Heart right ventricle (tissue), 16 donors: Measurements from ENCODE around the gene LMNTD2. TPM values are rescaled to one million over a fixed set of nuclear protein-coding genes. Genes with fewer than 3 reads are reported as not detected.

ENCODE experiments used
- ATAC-seq, 8 donors: fragments of 200-7000 bp; cut with Tn5 transposase; one replicate each; pipeline ENCODE4 v1.9.1; 2020; ENCODE audit warnings: mild to moderate bottlenecking in 8 of 8, moderate library complexity in 8 of 8, moderate number of reproducible peaks in 1 of 8
- DNase-seq, 2 donors: peaks; one replicate each; pipeline ENCODE4 v3.0.0-alpha.2; 2020
- H3K27ac ChIP-seq, 10 donors: fragments of 200-600 bp; sonication (generic) in 2 of 10; one replicate each; pipeline versions ENCODE4 v1.5.0 to v1.8.0; 2020 to 2022; ENCODE audit warnings: mild to moderate bottlenecking in 3 of 10
- H3K27me3 ChIP-seq, 7 donors: fragments of 200-600 bp; one replicate each; pipeline ENCODE4 v1.8.0; 2021 to 2022; ENCODE audit warnings: mild to moderate bottlenecking in 2 of 7
- H3K36me3 ChIP-seq, 9 donors: fragments of 200-600 bp; sonication (generic) in 1 of 9; one replicate each; pipeline versions ENCODE4 v1.5.0 to v1.8.0; 2020 to 2022; ENCODE audit warnings: mild to moderate bottlenecking in 2 of 9
- H3K4me1 ChIP-seq, 9 donors: fragments of 200-600 bp; sonication (generic) in 1 of 9; one replicate each; pipeline versions ENCODE4 v1.5.0 to v1.8.0; 2020 to 2022; ENCODE audit warnings: mild to moderate bottlenecking in 4 of 9
- H3K4me3 ChIP-seq, 10 donors: fragments of 200-600 bp; sonication (generic) in 2 of 10; one replicate each; pipeline versions ENCODE4 v1.5.0 to v1.8.0; 2020 to 2022; ENCODE audit warnings: mild to moderate bottlenecking in 7 of 10, moderate library complexity in 2 of 10
- H3K9me3 ChIP-seq, 11 donors: fragments of 200-600 bp in 10 of 11; sonication (generic) in 2 of 11; one replicate each; pipeline versions ENCODE4 v1.5.0 to v1.8.0; 2013 to 2022; ENCODE audit warnings: mild to moderate bottlenecking in 2 of 11, control low read depth in 1 of 11, moderate library complexity in 1 of 11
- CTCF ChIP-seq, 9 donors: fragments of 200-600 bp; sonication (generic) in 2 of 9; IDR thresholded peaks; one replicate each; pipeline versions ENCODE4 v1.5.0 to v1.8.0; 2021 to 2022; ENCODE audit warnings: antibody characterized with exemption in 9 of 9, mild to moderate bottlenecking in 5 of 9, moderate library complexity in 1 of 9
- WGBS, 2 donors: extraction: QIAGEN DNeasy Blood & Tissue Kit; methylation state at CpG; one replicate each; pipeline ENCODE4 v1.1.7; 2013; ENCODE audit warnings: inconsistent platforms in 1 of 2; 5-methylcytosine and 5-hydroxymethylcytosine counted together
- intact Hi-C, 10 donors: fragments of 100-400 bp; cut with DNase I; formaldehyde crosslinking; loops; one replicate each; pipeline versions ENCODE4 v1.11.1 to v1.14.2; 2022
- long read RNA-seq, 3 donors: library from polyadenylated mRNA; unstranded; transcript quantifications; one replicate each; pipeline ENCODE4 v2.0.0, GENCODE V29; 2020 to 2021
- polyA plus RNA-seq, 2 donors: library from polyadenylated mRNA; stranded (reverse); fragments of 200-250 nt; gene quantifications; one replicate each; pipeline ENCODE4 v1.2.3, GENCODE V29; 2013
- total RNA-seq, 10 donors: library from RNA; stranded (reverse); fragmentation: NEBNext Ultra II Directional in 3 of 10; extraction: Animal tissue kit (Norgen Biotek cat#: 25700) in 3 of 10; gene quantifications; one replicate each; pipeline versions ENCODE4 v1.2.1 to v1.2.4, GENCODE V29; 2021 to 2023
- donor health status: Arrhythmogenic right ventricular cardiomyopathy.
- donor health status: ischemic (EF 13 %, LVEDD 7.1; RV severe dilation, severe dysfunction).
- donor health status: healthy with polysubstance abuse.
- donor health status: DM: no; HTN: yes; CAD: no.
- donor health status: DM: no; HTN: no; CAD: no.
- donor health status: ischemic (EF 25% LVEDD 6.9; RV normal size, moderate dysfunction).
- donor health status: ischemic (EF 25% LVEDD 5.7; RV mildly dilated, moderate dysfunction).
- donor health status: healthy.
- donor health status: DM: yes; HTN: yes; CAD: no.
- donor health status: Ischemic cardiomyopathy.
- donor health status: ischemic (EF 35%, LVEDD 5.7; RV mildly dilated, moderate dysfunction).
- donor health status: nonischemic (EF 11% LVEDD 7.7; RV severe dilation, severe dysfunction).
- donor health status: DM: yes; HTN: yes; CAD: no.
- donor health status: PGD.
- donor health status: ischemic (EF 29% LVEDD 5.4; RV normal size, mild dysfunction).
- donor health status: nonischemic (EF 23%, LVEDD 6.1; RV moderate dilation, normal function).

Gene LMNTD2
- total RNA-seq (under 1 TPM in 8 of 10 donors, not detected in 2; 0.30 to 0.72 (median 0.45) TPM), polyA plus RNA-seq (1 to 10 TPM in 1 of 2 donors, under 1 TPM in 1; 0.41 to 1.4 TPM)
- long read RNA-seq, donor 1, result 0 reads
- long read RNA-seq, donor 2, partial matches to known transcripts, result 3 of 4 reads
- long read RNA-seq, donor 2, other reads (novel, unspliced or antisense), result 1 of 4 reads
- long read RNA-seq, donor 3, result 0 reads

DNA sequence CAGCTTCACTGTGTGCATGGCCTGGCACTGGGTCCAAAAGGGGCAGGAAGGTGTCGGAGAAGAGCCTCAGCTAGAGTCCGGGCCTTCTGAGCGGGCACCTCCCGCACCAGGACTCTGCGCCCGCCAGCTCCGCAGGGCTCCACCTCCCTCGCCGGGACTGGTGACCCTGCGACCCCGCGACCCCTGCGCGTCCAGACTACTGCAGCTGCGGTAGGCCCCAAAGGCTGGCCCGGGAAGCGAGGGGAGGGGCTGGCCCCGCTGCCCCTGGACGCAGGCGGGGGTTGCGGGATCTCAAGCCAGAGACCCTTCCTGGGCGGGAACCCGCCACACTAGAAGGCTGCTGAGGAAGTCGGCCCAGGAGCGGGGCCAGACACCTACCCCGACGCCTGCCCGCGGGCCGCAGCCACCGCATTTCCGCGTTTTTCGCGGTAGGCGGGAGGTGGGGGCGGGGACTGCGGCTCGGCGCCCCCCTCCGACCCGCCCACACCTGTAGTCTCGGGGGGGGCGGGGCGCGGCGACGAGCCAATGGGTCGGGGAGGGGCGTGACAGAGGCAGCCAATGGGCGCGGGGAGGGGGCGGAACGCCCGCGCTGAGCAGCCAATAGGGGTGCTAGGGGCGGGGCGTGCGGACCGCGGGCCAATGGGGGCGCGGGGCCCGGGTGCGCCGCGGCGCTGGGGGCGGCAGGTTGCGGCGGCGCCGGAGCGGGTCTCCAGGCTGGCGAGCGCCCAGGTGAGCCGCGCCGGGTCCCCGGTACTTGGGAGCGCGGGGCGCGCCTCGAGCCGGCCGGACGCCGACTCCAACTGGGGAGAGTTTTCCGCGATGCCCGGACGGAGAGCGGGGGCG is at the start of gene LMNTD2, which contains the start of gene RASSF7:
LMNTD2 (minus strand) TSS at position 434 of the 843 bp plus-strand sequence; CDS start at position 412, 22 bp downstream.
RASSF7 (plus strand) TSS at position 666 of the 843 bp plus-strand sequence. CDS start 799 bp downstream, outside the sequence.
- H3K4me1 ChIP-seq, result peaks cover 9 to 26% (median 18%) of the 10 kb centered on the region in 9 donors
- ATAC-seq (peak; percentile 82 to 97 (median 96)), DNase-seq (peak; percentile 90 to 93)
- TF ChIP-seq CTCF (IDR thresholded peaks at IDR 0.05), result no peak
- peaks cover 0 to 8% (median 0%) of the 10 kb centered on the region in 9 donors for H3K36me3 ChIP-seq
- H3K27me3 ChIP-seq, result peaks cover 9 to 45% (median 39%) of the 10 kb centered on the region in 7 donors
- 1 to 3% methylated on average over 39 to 94 of the region's 95 CpGs for whole genome bisulfite sequencing, 2 donors
- intact Hi-C loops, result no loop called here
- H3K9me3 ChIP-seq, result no peaks in the 10 kb centered on the region
- H3K27ac ChIP-seq, result peak within 1 kb of the TSS in 8 of 10 donors; percentile 49 to 85 (median 58)
- peak within 1 kb of the TSS; percentile 65 to 90 (median 73) for H3K4me3 ChIP-seq

GRCh38 chr11:609341-609811 is 48.8 kb upstream of the LMNTD2 start:
- Histone ChIP-seq H3K4me1 (peaks cover 6 to 41% (median 21%) of the 10 kb centered on the region in 9 donors), H3K27ac (peak overlapping the region in 2 of 10 donors; percentile 34 to 65), H3K27me3 (no peaks in the 10 kb centered on the region), H3K36me3 (peaks cover 0 to 100% (median 74%) of the 10 kb centered on the region in 9 donors), H3K9me3 (no peaks in the 10 kb centered on the region), H3K4me3 (no peak overlapping the region)
- intact Hi-C loops, result no loop called here
- ATAC-seq (no peak), DNase-seq (no peak)
- 93 to 97% methylated on average over 28 of the region's 28 CpGs for WGBS, 2 donors
- TF ChIP-seq CTCF (IDR thresholded peaks at IDR 0.05), result no peak

DNA sequence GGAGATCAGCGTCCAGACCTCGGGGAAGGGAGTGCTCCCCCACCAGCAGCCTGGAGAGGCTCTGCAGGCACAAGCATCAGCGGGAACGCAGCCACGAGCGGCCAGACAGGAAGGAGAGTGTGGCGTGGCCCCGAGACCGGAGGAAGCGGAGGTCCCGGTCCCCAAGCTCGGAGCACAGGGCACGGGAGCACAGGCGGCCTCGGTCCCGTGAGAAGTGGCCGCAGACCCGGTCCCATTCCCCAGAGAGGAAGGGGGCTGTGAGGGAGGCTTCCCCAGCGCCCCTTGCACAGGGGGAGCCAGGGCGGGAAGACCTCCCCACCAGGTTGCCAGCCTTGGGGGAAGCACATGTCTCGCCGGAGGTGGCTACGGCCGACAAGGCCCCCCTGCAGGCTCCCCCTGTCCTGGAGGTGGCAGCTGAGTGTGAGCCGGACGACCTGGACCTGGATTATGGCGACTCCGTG is 48.3 kb upstream of the LMNTD2 start:
- peaks cover 3 to 35% (median 15%) of the 10 kb centered on the region in 9 donors for H3K4me1 ChIP-seq
- H3K4me3 ChIP-seq, result peak overlapping the region in 1 of 10 donors; percentile 3
- TF ChIP-seq CTCF (IDR thresholded peaks at IDR 0.05), result no peak
- peaks cover 0 to 100% (median 79%) of the 10 kb centered on the region in 9 donors for H3K36me3 ChIP-seq
- intact Hi-C loops, result no loop called here
- peak overlapping the region in 5 of 10 donors; percentile 32 to 65 (median 43) for H3K27ac ChIP-seq
- no peaks in the 10 kb centered on the region for H3K9me3 ChIP-seq
- WGBS, 2 donors, result 60 to 66% methylated on average over 28 of the region's 28 CpGs
- peak; percentile 34 to 51 for DNase-seq
- no peaks in the 10 kb centered on the region for H3K27me3 ChIP-seq
- peak in 2 of 8 donors; percentile 20 to 26 for ATAC-seq
